ENCODE measurements around the gene SPECC1L.

The SPECC1L gene

GRCh38 chr22:24417901-24418641, 147.4 kb downstream of the SPECC1L start:
- no peak overlapping the region for H3K4me3 ChIP-seq (ENCODE audit: low read length, poor library complexity, severe bottlenecking)
- no peaks in the 10 kb centered on the region for H3K79me2 ChIP-seq (ENCODE audit: insufficient read depth, low read length)
- H2AFZ ChIP-seq (ENCODE audit: low read length), result no peak overlapping the region
- H3K9me2 ChIP-seq (replicated peaks; ENCODE audit: low read depth, low read length), result no peaks in the 10 kb centered on the region
- no peaks in the 10 kb centered on the region for H3K9me3 ChIP-seq (ENCODE audit: insufficient read depth, low read depth, low read length)
- no peak overlapping the region for H3K4me2 ChIP-seq (ENCODE audit: low read depth, low read length, poor library complexity, severe bottlenecking)
- H4K20me1 ChIP-seq (ENCODE audit: insufficient read depth, low read length, poor library complexity, severe bottlenecking), result no peaks in the 10 kb centered on the region
- no peaks in the 10 kb centered on the region for H3K4me1 ChIP-seq (ENCODE audit: insufficient read depth, low read length, poor library complexity, severe bottlenecking)
- no peaks in the 10 kb centered on the region for H3F3A ChIP-seq (ENCODE audit: low read depth)
- TF ChIP-seq CTCF (conservative IDR thresholded peaks at IDR 0.05; ENCODE audit: low read length) (no peak), EZH2phosphoT487 (IDR thresholded peaks at IDR 0.05; ENCODE audit: borderline replicate concordance) (no peak)
- peaks cover 42% of the 10 kb centered on the region; the same call in 1 of the 2 replicates for H3K36me3 ChIP-seq (ENCODE audit: insufficient read depth, low read length)
- H3K9ac ChIP-seq (ENCODE audit: low read depth, low read length, poor library complexity, severe bottlenecking), result no peak overlapping the region
- H3K27me3 ChIP-seq (ENCODE audit: insufficient read depth, low read length, poor library complexity, severe bottlenecking), result no peaks in the 10 kb centered on the region

GRCh38 chr22:24418786-24419474, 148.3 kb downstream of the SPECC1L start:
- no peaks in the 10 kb centered on the region for H3K9me2 ChIP-seq (replicated peaks; ENCODE audit: low read depth, low read length)
- no peaks in the 10 kb centered on the region for H3K27me3 ChIP-seq (ENCODE audit: insufficient read depth, low read length, poor library complexity, severe bottlenecking)
- no peaks in the 10 kb centered on the region for H3F3A ChIP-seq (ENCODE audit: low read depth)
- no peaks in the 10 kb centered on the region for H3K4me1 ChIP-seq (ENCODE audit: insufficient read depth, low read length, poor library complexity, severe bottlenecking)
- H3K9ac ChIP-seq (ENCODE audit: low read depth, low read length, poor library complexity, severe bottlenecking), result no peak overlapping the region
- H3K9me3 ChIP-seq (ENCODE audit: insufficient read depth, low read depth, low read length), result no peaks in the 10 kb centered on the region
- no peak overlapping the region for H3K4me3 ChIP-seq (ENCODE audit: low read length, poor library complexity, severe bottlenecking)
- no peaks in the 10 kb centered on the region for H3K79me2 ChIP-seq (ENCODE audit: insufficient read depth, low read length)
- no peak for TF ChIP-seq CTCF (conservative IDR thresholded peaks at IDR 0.05; ENCODE audit: low read length)
- no peak for TF ChIP-seq EZH2phosphoT487 (IDR thresholded peaks at IDR 0.05; ENCODE audit: borderline replicate concordance)
- no peak overlapping the region for H3K4me2 ChIP-seq (ENCODE audit: low read depth, low read length, poor library complexity, severe bottlenecking)
- H3K36me3 ChIP-seq (ENCODE audit: insufficient read depth, low read length), result peaks cover 33% of the 10 kb centered on the region; the same call in 1 of the 2 replicates
- no peaks in the 10 kb centered on the region for H4K20me1 ChIP-seq (ENCODE audit: insufficient read depth, low read length, poor library complexity, severe bottlenecking)
- no peak overlapping the region for H2AFZ ChIP-seq (ENCODE audit: low read length)

GRCh38 chr22:24419475-24419850, 148.8 kb downstream of the SPECC1L start:
- no peaks in the 10 kb centered on the region for H3K9me3 ChIP-seq (ENCODE audit: insufficient read depth, low read depth, low read length)
- H3K36me3 ChIP-seq (ENCODE audit: insufficient read depth, low read length), result peaks cover 28% of the 10 kb centered on the region; the same call in 1 of the 2 replicates
- H3K9me2 ChIP-seq (replicated peaks; ENCODE audit: low read depth, low read length), result no peaks in the 10 kb centered on the region
- H3F3A ChIP-seq (ENCODE audit: low read depth), result no peaks in the 10 kb centered on the region
- no peak overlapping the region for H3K4me2 ChIP-seq (ENCODE audit: low read depth, low read length, poor library complexity, severe bottlenecking)
- TF ChIP-seq EZH2phosphoT487 (IDR thresholded peaks at IDR 0.05; ENCODE audit: borderline replicate concordance), result no peak
- no peak for TF ChIP-seq CTCF (conservative IDR thresholded peaks at IDR 0.05; ENCODE audit: low read length)
- H2AFZ ChIP-seq (ENCODE audit: low read length), result no peak overlapping the region
- no peaks in the 10 kb centered on the region for H4K20me1 ChIP-seq (ENCODE audit: insufficient read depth, low read length, poor library complexity, severe bottlenecking)
- no peaks in the 10 kb centered on the region for H3K27me3 ChIP-seq (ENCODE audit: insufficient read depth, low read length, poor library complexity, severe bottlenecking)
- H3K4me1 ChIP-seq (ENCODE audit: insufficient read depth, low read length, poor library complexity, severe bottlenecking), result no peaks in the 10 kb centered on the region
- H3K4me3 ChIP-seq (ENCODE audit: low read length, poor library complexity, severe bottlenecking), result no peak overlapping the region
- H3K79me2 ChIP-seq (ENCODE audit: insufficient read depth, low read length), result no peaks in the 10 kb centered on the region
- H3K9ac ChIP-seq (ENCODE audit: low read depth, low read length, poor library complexity, severe bottlenecking), result no peak overlapping the region

Data from Loucy (cell line).